ENCODE data around the gene NIN. TPM values are rescaled to one million over a fixed set of nuclear protein-coding genes. Genes with fewer than 3 reads are reported as not detected.

Gene NIN
- polyA plus RNA-seq, 1 donor from 2014 or later: 47.6 TPM

DNA sequence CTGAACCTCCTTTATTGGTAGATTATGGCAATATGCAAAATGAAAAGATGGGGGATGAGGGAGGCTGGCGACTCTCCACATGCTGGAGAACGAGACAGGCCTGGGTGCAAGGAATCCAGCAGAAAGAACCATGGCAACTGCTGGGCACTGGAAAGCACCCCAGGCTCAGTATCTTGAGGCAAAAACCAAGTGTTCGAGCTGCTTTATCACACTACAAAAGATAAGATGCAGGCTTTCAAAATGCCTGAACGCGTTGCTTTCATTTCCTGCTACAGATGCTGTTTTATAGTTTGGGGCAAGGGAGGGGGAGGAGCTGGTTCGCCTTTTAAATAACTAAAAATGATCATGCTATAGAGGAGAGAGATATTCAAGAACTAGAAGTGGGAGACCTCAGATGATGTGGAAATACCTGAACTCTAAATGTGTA is 38.9 kb downstream of the NIN start:
- Histone ChIP-seq H3K79me2 (replicated peaks; ENCODE audit: insufficient read depth, low read length) (peaks cover 36% of the 10 kb centered on the region), H3K9me3 (ENCODE audit: low read length) (no peaks in the 10 kb centered on the region), H3K4me2 (ENCODE audit: low read length) (no peak overlapping the region), H3K27me3 (ENCODE audit: insufficient read depth, low read depth, low read length) (no peaks in the 10 kb centered on the region), H2AFZ (ENCODE audit: low read depth, low read length) (no peak overlapping the region), H3K27ac (ENCODE audit: low read length) (no peak overlapping the region), H3K9me2 (ENCODE audit: insufficient read depth, low read length) (no peaks in the 10 kb centered on the region), H4K20me1 (ENCODE audit: insufficient read depth) (no peaks in the 10 kb centered on the region), H3K36me3 (ENCODE audit: insufficient read depth, low read length) (peaks cover 5% of the 10 kb centered on the region), H3F3A (ENCODE audit: insufficient read depth, low read length, poor library complexity, severe bottlenecking) (no peaks in the 10 kb centered on the region), H3K9ac (ENCODE audit: low read length) (no peak overlapping the region), H3K4me3 (ENCODE audit: low read length) (no peak overlapping the region)
- TF ChIP-seq RAD21 (conservative IDR thresholded peaks at IDR 0.05) (no peak), MXI1 (conservative IDR thresholded peaks at IDR 0.05; ENCODE audit: poor library complexity, severe bottlenecking) (no peak), TAF1 (IDR thresholded peaks at IDR 0.05; ENCODE audit: low read depth) (no peak), REST (IDR thresholded peaks at IDR 0.05; ENCODE audit: borderline replicate concordance) (no peak), SMC3 (conservative IDR thresholded peaks at IDR 0.05; ENCODE audit: poor library complexity) (no peak), POLR2AphosphoS5 (IDR thresholded peaks at IDR 0.05) (no peak), EZH2 (IDR thresholded peaks at IDR 0.05; ENCODE audit: borderline replicate concordance, insufficient read depth, low read length, poor library complexity, severe bottlenecking) (no peak), EP300 (conservative IDR thresholded peaks at IDR 0.05; ENCODE audit: poor library complexity, severe bottlenecking) (no peak), CTCF (IDR thresholded peaks at IDR 0.05; ENCODE audit: poor library complexity, severe bottlenecking) (no peak)

DNA sequence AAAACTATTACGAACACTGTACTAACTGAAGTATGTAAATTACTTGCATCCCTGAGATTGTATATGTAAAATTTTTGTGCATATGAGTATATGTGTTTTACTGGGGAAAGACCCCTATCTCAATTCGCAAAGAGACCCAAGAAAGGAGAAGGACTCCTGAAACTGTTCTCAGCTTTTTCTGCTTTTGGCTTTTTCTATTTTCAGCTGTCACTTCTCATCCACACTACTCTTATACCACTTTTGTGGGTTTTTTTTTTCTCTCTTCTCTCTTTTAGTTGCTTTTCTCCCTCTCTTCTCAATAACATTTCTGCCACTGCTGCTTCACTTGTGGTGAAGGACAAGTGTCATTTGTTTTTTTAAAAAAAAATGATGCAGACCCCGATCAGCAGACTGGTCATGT is 39.8 kb downstream of the NIN start:
- Histone ChIP-seq H3K4me3 (ENCODE audit: low read length) (no peak overlapping the region), H3F3A (ENCODE audit: insufficient read depth, low read length, poor library complexity, severe bottlenecking) (no peaks in the 10 kb centered on the region), H3K36me3 (ENCODE audit: insufficient read depth, low read length) (peaks cover 5% of the 10 kb centered on the region), H3K4me2 (ENCODE audit: low read length) (no peak overlapping the region), H2AFZ (ENCODE audit: low read depth, low read length) (no peak overlapping the region), H3K9ac (ENCODE audit: low read length) (no peak overlapping the region), H3K9me3 (ENCODE audit: low read length) (no peaks in the 10 kb centered on the region), H4K20me1 (ENCODE audit: insufficient read depth) (no peaks in the 10 kb centered on the region), H3K9me2 (ENCODE audit: insufficient read depth, low read length) (no peaks in the 10 kb centered on the region), H3K27me3 (ENCODE audit: insufficient read depth, low read depth, low read length) (no peaks in the 10 kb centered on the region), H3K79me2 (replicated peaks; ENCODE audit: insufficient read depth, low read length) (peaks cover 31% of the 10 kb centered on the region), H3K27ac (ENCODE audit: low read length) (no peak overlapping the region)
- TF ChIP-seq EZH2 (IDR thresholded peaks at IDR 0.05; ENCODE audit: borderline replicate concordance, insufficient read depth, low read length, poor library complexity, severe bottlenecking) (no peak), REST (IDR thresholded peaks at IDR 0.05; ENCODE audit: borderline replicate concordance) (no peak), MXI1 (conservative IDR thresholded peaks at IDR 0.05; ENCODE audit: poor library complexity, severe bottlenecking) (no peak), TAF1 (IDR thresholded peaks at IDR 0.05; ENCODE audit: low read depth) (no peak), SMC3 (conservative IDR thresholded peaks at IDR 0.05; ENCODE audit: poor library complexity) (no peak), RAD21 (conservative IDR thresholded peaks at IDR 0.05) (no peak), EP300 (conservative IDR thresholded peaks at IDR 0.05; ENCODE audit: poor library complexity, severe bottlenecking) (no peak), CTCF (IDR thresholded peaks at IDR 0.05; ENCODE audit: poor library complexity, severe bottlenecking) (no peak), POLR2AphosphoS5 (IDR thresholded peaks at IDR 0.05) (no peak)
